Stomach (tissue), 9 donors: Measurements from ENCODE around the gene IWS1. TPM values are rescaled to one million over a fixed set of nuclear protein-coding genes. Genes with fewer than 3 reads are reported as not detected.
A peak's percentile ranks its signal among the peaks of the same experiment; 100 is the strongest.

Experiments used
- DNase-seq, 2 donors: peaks; one replicate each; pipeline versions ENCODE4 v3.0.0 to v3.0.0-alpha.2; 2013 to 2019
- H3K27ac ChIP-seq, 5 donors: fragments of 200-600 bp in 4 of 5; sonication (generic) in 4 of 5; one replicate each; pipeline ENCODE4 v1.5.1; 2013 to 2019; ENCODE audit warnings: mild to moderate bottlenecking in 1 of 5, moderate library complexity in 1 of 5
- H3K27me3 ChIP-seq, 3 donors: fragments of 200-600 bp; sonication (generic); one replicate each; pipeline ENCODE4 v1.5.1; 2017 to 2019; ENCODE audit warnings: mixed run types in 1 of 3
- H3K36me3 ChIP-seq, 4 donors: fragments of 200-600 bp; sonication (generic); 1 replicate in 3 of 4; 2 replicates in 1 of 4; pipeline ENCODE4 v1.5.1; 2016 to 2019
- H3K4me1 ChIP-seq, 4 donors: fragments of 200-600 bp; sonication (generic); one replicate each; pipeline ENCODE4 v1.5.1; 2016 to 2019
- H3K4me3 ChIP-seq, 4 donors: fragments of 200-600 bp; sonication (generic) in 3 of 4; one replicate each; pipeline ENCODE4 v1.5.1; 2016 to 2019; ENCODE audit warnings: mild to moderate bottlenecking in 1 of 4
- H3K9me3 ChIP-seq, 4 donors: fragments of 200-600 bp; sonication (generic); one replicate each; pipeline ENCODE4 v1.5.1; 2016 to 2019
- EP300 ChIP-seq: sonication (generic); formaldehyde crosslinking; IDR thresholded peaks from one replicate; pipeline ENCODE4 v1.6.1; 2017; ENCODE audit warnings: antibody characterized with exemption
- POLR2A ChIP-seq, 4 donors: fragments of 450-650 bp; IDR thresholded peaks; one replicate each; pipeline ENCODE4 v1.6.1; 2016; ENCODE audit warnings: antibody characterized with exemption in 4 of 4, control low read depth in 2 of 4, mild to moderate bottlenecking in 1 of 4, moderate library complexity in 1 of 4
- POLR2AphosphoS5 ChIP-seq, 3 donors: sonication (generic); formaldehyde crosslinking; IDR thresholded peaks; one replicate each; pipeline ENCODE4 v1.6.1; 2016; ENCODE audit warnings: antibody characterized with exemption in 3 of 3
- WGBS, 5 donors: extraction: QIAGEN DNeasy Blood & Tissue Kit in 3 of 5; methylation state at CpG; one replicate each; pipeline versions ENCODE4 v1.1.5 to v1.1.7; 2013 to 2018; 5-methylcytosine and 5-hydroxymethylcytosine counted together
- intact Hi-C: fragments of 100-400 bp; cut with DNase I; formaldehyde crosslinking; loops from one replicate; pipeline ENCODE4 v1.15.1; 2023; ENCODE audit warnings: low total_unique reads
- polyA plus RNA-seq, 3 donors: library from polyadenylated mRNA; stranded (reverse); fragments of 200-250 nt; gene quantifications; one replicate each; pipeline ENCODE4 v1.2.3, GENCODE V29; 2013
- total RNA-seq, 5 donors: library from RNA; depleted of rRNA; stranded (reverse); fragments of >200 nt; gene quantifications; one replicate each; pipeline versions ENCODE4 v1.1.0 to v1.2.3, GENCODE V29; 2014 to 2016
- TF ChIP-seq, protein P1 (sequence below), 7 experiments: fragments of 450-650 bp in 4 of 7; fragments of 200-600 bp in 3 of 7; sonication (generic) in 3 of 7; IDR thresholded peaks; one replicate each; pipeline ENCODE4 v1.5.1; 2016 to 2019; ENCODE audit warnings: antibody characterized with exemption in 7 of 7, control low read depth in 2 of 7, mild to moderate bottlenecking in 1 of 7
- donor health status: healthy with polysubstance abuse.
- donor health status: Bipolar disorder and iron deficiency.
- donor health status: healthy.

The IWS1 gene
- total and polyA plus RNA-seq, 8 donors = 18.7 to 145 (median 36.4) TPM

DNA sequence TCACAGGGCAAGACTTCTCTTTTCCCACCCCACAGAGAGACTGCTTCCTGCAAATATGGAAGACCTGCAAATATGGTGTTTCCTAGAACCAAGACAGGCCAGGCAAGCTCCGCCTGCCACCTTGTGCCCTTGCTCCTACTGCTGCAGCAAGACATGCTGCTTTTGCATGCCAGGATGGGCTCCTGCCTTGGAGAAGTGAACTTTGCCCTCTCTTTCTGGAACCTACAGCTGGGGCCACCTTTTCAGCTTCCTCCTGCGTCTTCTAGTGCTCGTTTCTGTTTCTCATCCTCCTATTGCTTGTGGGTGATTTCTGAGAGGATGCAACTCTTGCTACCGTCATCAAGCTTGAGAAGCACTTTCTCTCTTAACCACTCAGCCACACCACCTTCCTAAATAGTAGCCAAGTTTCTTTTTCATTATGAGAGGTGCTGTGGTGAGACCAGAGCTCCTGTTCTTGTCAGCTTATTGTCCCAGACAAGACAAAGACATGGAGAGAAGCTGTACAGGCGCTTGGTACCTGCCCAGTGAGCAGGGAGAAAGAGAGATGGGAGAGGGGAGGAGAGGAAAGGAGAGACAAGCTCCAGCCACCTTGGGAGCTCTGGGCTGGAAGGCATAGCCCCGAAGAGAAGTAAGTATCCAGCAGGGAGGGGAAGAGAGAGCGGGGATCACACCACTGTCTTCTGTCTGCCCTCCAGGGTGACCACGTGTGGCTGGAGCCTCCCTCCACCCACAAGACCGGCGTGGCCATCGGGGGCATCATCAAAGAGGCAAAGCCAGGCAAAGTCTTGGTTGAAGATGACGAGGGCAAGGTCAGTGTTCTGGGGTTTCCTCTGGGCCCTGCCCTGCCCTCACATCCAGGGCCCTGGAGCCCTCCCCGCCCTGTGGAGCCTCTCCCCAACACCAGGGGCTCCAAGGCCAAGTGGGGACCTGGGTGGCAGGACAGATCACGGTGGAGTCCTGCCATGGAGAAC is 37.5 kb upstream of the IWS1 start:
- H3K27ac ChIP-seq = no peak overlapping the region
- no peak overlapping the region for H3K4me3 ChIP-seq
- WGBS, 5 donors = 67 to 85% (median 75%) methylated on average over 11 to 14 of the region's 14 CpGs
- TF ChIP-seq EP300 (no peak), POLR2A (IDR thresholded peaks at IDR 0.05) (no peak), POLR2AphosphoS5 (IDR thresholded peaks at IDR 0.05) (no peak)
- TF ChIP-seq, protein P1, sequence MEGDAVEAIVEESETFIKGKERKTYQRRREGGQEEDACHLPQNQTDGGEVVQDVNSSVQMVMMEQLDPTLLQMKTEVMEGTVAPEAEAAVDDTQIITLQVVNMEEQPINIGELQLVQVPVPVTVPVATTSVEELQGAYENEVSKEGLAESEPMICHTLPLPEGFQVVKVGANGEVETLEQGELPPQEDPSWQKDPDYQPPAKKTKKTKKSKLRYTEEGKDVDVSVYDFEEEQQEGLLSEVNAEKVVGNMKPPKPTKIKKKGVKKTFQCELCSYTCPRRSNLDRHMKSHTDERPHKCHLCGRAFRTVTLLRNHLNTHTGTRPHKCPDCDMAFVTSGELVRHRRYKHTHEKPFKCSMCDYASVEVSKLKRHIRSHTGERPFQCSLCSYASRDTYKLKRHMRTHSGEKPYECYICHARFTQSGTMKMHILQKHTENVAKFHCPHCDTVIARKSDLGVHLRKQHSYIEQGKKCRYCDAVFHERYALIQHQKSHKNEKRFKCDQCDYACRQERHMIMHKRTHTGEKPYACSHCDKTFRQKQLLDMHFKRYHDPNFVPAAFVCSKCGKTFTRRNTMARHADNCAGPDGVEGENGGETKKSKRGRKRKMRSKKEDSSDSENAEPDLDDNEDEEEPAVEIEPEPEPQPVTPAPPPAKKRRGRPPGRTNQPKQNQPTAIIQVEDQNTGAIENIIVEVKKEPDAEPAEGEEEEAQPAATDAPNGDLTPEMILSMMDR (IDR thresholded peaks at IDR 0.05) = no peak
- no peaks in the 10 kb centered on the region for H3K9me3 ChIP-seq
- peaks cover 0 to 11% (median 4%) of the 10 kb centered on the region in 3 donors for H3K27me3 ChIP-seq
- no peaks in the 10 kb centered on the region for H3K4me1 ChIP-seq
- intact Hi-C loops = no loop called here
- H3K36me3 ChIP-seq = no peaks in the 10 kb centered on the region
- DNase-seq = peak in 1 of 2 donors; percentile 20

DNA sequence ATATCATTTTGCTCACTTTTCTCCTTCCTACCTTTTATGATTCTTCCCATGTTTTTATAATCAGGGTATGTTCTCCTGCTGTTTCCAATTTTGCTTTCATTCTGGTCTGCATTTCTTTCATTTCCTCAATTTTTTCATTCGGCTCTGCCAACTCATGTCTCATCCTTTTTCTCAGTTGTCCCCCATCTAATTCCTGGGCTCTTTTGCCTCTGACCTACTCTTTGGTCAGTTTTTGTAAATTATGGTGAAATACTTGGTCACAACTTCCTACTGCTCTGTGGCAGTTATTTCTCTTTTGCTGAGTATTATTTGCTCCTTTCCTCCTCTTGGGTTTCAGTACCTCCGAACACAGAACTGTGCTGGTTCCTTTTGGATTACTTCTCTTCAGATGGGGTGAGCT is 36.6 kb upstream of the IWS1 start:
- intact Hi-C loops = no loop called here
- peaks cover 0 to 11% (median 4%) of the 10 kb centered on the region in 3 donors for H3K27me3 ChIP-seq
- H3K27ac ChIP-seq = no peak overlapping the region
- TF ChIP-seq POLR2AphosphoS5 (IDR thresholded peaks at IDR 0.05) (no peak), POLR2A (IDR thresholded peaks at IDR 0.05) (no peak), EP300 (no peak)
- TF ChIP-seq, protein P1 (IDR thresholded peaks at IDR 0.05) = no peak
- WGBS, 5 donors = 72 to 92% (median 90%) methylated on average over 2 of the region's 2 CpGs
- H3K9me3 ChIP-seq = no peaks in the 10 kb centered on the region
- no peaks in the 10 kb centered on the region for H3K36me3 ChIP-seq
- no peak overlapping the region for H3K4me3 ChIP-seq
- no peaks in the 10 kb centered on the region for H3K4me1 ChIP-seq
- DNase-seq = no peak

DNA sequence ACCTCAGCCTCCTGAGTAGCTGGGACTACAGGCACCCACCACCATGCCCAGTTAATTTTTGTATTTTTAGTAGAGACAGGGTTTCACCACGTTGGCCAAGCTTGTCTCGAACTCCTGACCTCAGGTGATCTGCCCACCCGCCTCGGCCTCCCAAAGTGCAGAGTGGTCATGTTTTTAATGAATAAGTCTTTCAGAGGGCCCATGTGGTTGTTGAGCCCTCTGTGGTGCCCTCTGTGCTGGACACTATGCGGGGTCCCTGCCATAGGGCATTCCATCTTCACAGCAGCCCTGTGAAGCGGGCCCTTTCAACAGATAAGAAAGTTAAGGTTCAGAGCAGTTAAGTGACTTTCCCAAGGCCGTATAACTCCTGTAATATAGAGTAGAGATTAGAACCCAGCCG is 35.1 kb upstream of the IWS1 start:
- no peak overlapping the region for H3K4me3 ChIP-seq
- H3K36me3 ChIP-seq = no peaks in the 10 kb centered on the region
- H3K27me3 ChIP-seq = peaks cover 0 to 11% (median 4%) of the 10 kb centered on the region in 3 donors
- no peaks in the 10 kb centered on the region for H3K4me1 ChIP-seq
- no peak overlapping the region for H3K27ac ChIP-seq
- WGBS, 5 donors = 80 to 91% (median 90%) methylated on average over 8 of the region's 8 CpGs
- H3K9me3 ChIP-seq = peaks cover 0 to 11% (median 4%) of the 10 kb centered on the region in 4 donors
- TF ChIP-seq POLR2A (IDR thresholded peaks at IDR 0.05) (no peak), EP300 (no peak), POLR2AphosphoS5 (IDR thresholded peaks at IDR 0.05) (no peak)
- TF ChIP-seq, protein P1 (IDR thresholded peaks at IDR 0.05) = no peak
- DNase-seq = no peak
- intact Hi-C loops = no loop called here

DNA sequence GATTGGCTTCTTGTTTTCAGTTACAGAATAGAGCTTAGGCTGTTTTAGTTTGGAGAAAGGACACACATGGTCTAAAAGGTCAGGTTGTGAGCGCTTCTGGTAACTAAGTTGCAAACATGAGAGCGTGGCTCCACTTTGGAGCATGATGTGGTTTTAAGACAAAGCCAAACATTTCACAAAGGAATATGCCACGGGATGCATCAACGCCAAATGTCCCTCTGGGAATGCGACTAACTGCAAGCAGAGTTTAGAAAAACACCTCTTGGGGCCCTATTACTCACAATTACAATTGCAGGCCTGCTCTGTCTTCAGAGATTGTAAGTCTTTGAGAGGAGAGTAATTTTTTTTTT is 34.6 kb upstream of the IWS1 start:
- Histone ChIP-seq H3K4me3 (no peak overlapping the region), H3K9me3 (peaks cover 0 to 15% (median 8%) of the 10 kb centered on the region in 4 donors), H3K27ac (no peak overlapping the region), H3K4me1 (no peaks in the 10 kb centered on the region), H3K36me3 (no peaks in the 10 kb centered on the region), H3K27me3 (peaks cover 0 to 8% (median 4%) of the 10 kb centered on the region in 3 donors)
- intact Hi-C loops = no loop called here
- DNase-seq = no peak
- no peak for TF ChIP-seq EP300
- TF ChIP-seq, protein P1 (IDR thresholded peaks at IDR 0.05) = no peak
- no peak for TF ChIP-seq POLR2AphosphoS5 (IDR thresholded peaks at IDR 0.05)
- TF ChIP-seq POLR2A (IDR thresholded peaks at IDR 0.05) = no peak
- WGBS, 5 donors = 82 to 88% (median 83%) methylated on average over 5 of the region's 5 CpGs
